ENCODE measurements around the gene SLFN11. TPM values are rescaled to one million over a fixed set of nuclear protein-coding genes. Genes with fewer than 3 reads are reported as not detected.

SLFN11 gene
- total and polyA plus RNA-seq, 9 of the 15 experiments (the other 6 are each of a cell fraction or from before 2014, with no cell fraction given): 0.04 to 0.21 TPM; not detected in 7

DNA sequence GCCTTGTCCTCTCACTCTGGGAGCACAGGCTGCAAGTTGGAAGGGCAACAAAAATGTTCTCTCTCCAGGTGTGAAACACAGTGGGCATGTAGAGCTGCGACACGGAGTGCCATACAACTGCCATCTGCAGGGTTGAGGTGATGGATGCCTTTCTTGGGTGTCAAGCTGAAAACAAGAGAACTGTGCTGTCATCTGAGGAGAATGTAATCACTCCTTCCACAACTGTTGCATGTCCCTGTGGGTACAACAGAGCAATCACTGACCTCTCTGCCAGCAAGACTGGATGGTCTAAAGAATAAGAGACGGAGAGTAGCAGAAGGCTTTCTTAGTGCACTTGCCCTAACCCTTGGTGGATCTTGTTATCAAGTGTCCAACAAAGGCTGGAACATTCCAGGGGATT lies 29.2 kb downstream of the SLFN11 start (continued):
- TF ChIP-seq SP2 (IDR thresholded peaks at IDR 0.05; ENCODE audit: extremely low read depth, low read depth, low read length, poor library complexity, severe bottlenecking): no peak
- TF ChIP-seq, protein P1, sequence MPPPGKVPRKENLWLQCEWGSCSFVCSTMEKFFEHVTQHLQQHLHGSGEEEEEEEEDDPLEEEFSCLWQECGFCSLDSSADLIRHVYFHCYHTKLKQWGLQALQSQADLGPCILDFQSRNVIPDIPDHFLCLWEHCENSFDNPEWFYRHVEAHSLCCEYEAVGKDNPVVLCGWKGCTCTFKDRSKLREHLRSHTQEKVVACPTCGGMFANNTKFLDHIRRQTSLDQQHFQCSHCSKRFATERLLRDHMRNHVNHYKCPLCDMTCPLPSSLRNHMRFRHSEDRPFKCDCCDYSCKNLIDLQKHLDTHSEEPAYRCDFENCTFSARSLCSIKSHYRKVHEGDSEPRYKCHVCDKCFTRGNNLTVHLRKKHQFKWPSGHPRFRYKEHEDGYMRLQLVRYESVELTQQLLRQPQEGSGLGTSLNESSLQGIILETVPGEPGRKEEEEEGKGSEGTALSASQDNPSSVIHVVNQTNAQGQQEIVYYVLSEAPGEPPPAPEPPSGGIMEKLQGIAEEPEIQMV (tag; conservative IDR thresholded peaks at IDR 0.05; ENCODE audit: low read depth): no peak

- H3K9ac ChIP-seq (ENCODE audit: insufficient read depth in 1 of 2, low read depth in 2 of 2, low read length in 2 of 2): no peak overlapping the region
- no TSS peak for BruUV-seq (replicated peaks)
- ATAC-seq (no peak), FAIRE-seq (no peak), DNase-seq (ENCODE audit: extremely low read depth in 1 of 4, low spot score in 3 of 4) (no peak)
- ChIA-PET CTCF (ENCODE audit: low intra/inter-chr PET ratio) (no interaction called here), POLR2A (no interaction called here)
- H3K27me3 ChIP-seq (ENCODE audit: control insufficient read depth in 2 of 2, insufficient read depth in 2 of 2, low read length in 2 of 2): peaks cover 9 to 24% of the 10 kb centered on the region in 2 experiments; a peak in 4 of 5 replicates
- no peaks in the 10 kb centered on the region for H3K36me3 ChIP-seq (ENCODE audit: control insufficient read depth, insufficient read depth, low read length)
- H3K9me3 ChIP-seq (replicated peaks; ENCODE audit: control insufficient read depth, insufficient read depth, low read depth, low read length): no peaks in the 10 kb centered on the region
- no peaks in the 10 kb centered on the region for H3K79me2 ChIP-seq (ENCODE audit: control insufficient read depth, insufficient read depth, low read length)
- H3K4me3 ChIP-seq: no peak overlapping the region
- no peaks in the 10 kb centered on the region for H3K9me1 ChIP-seq (ENCODE audit: control insufficient read depth, insufficient read depth, low read length)
- no peaks in the 10 kb centered on the region for H4K20me1 ChIP-seq (replicated peaks; ENCODE audit: control insufficient read depth, insufficient read depth, low read length)
- H2AFZ ChIP-seq (ENCODE audit: low read depth, low read length): no peak overlapping the region
- no peak overlapping the region for H3K27ac ChIP-seq (ENCODE audit: extremely low read depth, low read depth, low read length)
- H3K4me1 ChIP-seq (replicated peaks in 1 of 2; ENCODE audit: control insufficient read depth in 2 of 2, insufficient read depth in 2 of 2, low read length in 2 of 2): no peaks in the 10 kb centered on the region; a peak in 1 of 5 replicates
- in situ Hi-C loops (cut with MboI): no loop called here
- no peak overlapping the region for H3K4me2 ChIP-seq (ENCODE audit: insufficient read depth, low read length)
- intact Hi-C loops (cut with micrococcal nuclease): no loop called here
- TF ChIP-seq YBX1 (IDR thresholded peaks at IDR 0.05): no peak
- no peak for TF ChIP-seq SAFB (IDR thresholded peaks at IDR 0.05; ENCODE audit: borderline replicate concordance, low read depth, low read length)
- TF ChIP-seq PKNOX1 (IDR thresholded peaks at IDR 0.05): no peak
- TF ChIP-seq, protein P2, sequence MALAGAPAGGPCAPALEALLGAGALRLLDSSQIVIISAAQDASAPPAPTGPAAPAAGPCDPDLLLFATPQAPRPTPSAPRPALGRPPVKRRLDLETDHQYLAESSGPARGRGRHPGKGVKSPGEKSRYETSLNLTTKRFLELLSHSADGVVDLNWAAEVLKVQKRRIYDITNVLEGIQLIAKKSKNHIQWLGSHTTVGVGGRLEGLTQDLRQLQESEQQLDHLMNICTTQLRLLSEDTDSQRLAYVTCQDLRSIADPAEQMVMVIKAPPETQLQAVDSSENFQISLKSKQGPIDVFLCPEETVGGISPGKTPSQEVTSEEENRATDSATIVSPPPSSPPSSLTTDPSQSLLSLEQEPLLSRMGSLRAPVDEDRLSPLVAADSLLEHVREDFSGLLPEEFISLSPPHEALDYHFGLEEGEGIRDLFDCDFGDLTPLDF (CRISPR knock-in tag; IDR thresholded peaks at IDR 0.05): no peak
- no peak for TF ChIP-seq NFRKB (IDR thresholded peaks at IDR 0.05; ENCODE audit: low read depth)
- TF ChIP-seq TCF7 (IDR thresholded peaks at IDR 0.05; ENCODE audit: borderline replicate concordance): no peak
- TF ChIP-seq RFX5 (IDR thresholded peaks at IDR 0.05; ENCODE audit: low read depth, low read length): no peak
- no peak for TF ChIP-seq TCF3 (CRISPR knock-in tag; IDR thresholded peaks at IDR 0.05)
- TF ChIP-seq, protein P3, sequence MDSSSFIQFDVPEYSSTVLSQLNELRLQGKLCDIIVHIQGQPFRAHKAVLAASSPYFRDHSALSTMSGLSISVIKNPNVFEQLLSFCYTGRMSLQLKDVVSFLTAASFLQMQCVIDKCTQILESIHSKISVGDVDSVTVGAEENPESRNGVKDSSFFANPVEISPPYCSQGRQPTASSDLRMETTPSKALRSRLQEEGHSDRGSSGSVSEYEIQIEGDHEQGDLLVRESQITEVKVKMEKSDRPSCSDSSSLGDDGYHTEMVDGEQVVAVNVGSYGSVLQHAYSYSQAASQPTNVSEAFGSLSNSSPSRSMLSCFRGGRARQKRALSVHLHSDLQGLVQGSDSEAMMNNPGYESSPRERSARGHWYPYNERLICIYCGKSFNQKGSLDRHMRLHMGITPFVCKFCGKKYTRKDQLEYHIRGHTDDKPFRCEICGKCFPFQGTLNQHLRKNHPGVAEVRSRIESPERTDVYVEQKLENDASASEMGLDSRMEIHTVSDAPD (CRISPR knock-in tag; IDR thresholded peaks at IDR 0.05): no peak
- TF ChIP-seq CBFA2T3 (IDR thresholded peaks at IDR 0.05): no peak
- no peak for TF ChIP-seq TEAD4 (IDR thresholded peaks at IDR 0.05; ENCODE audit: low read length)
- TF ChIP-seq TEAD4 (CRISPR knock-in tag; IDR thresholded peaks at IDR 0.05; ENCODE audit: borderline replicate concordance): no peak
- no peak for TF ChIP-seq NR1H2 (CRISPR knock-in tag; IDR thresholded peaks at IDR 0.05)
- TF ChIP-seq STAG1 (CRISPR knock-in tag; IDR thresholded peaks at IDR 0.05; ENCODE audit: borderline replicate concordance): no peak
- no peak for TF ChIP-seq RBM34 (IDR thresholded peaks at IDR 0.05; ENCODE audit: borderline replicate concordance, insufficient read depth, low read length)
- TF ChIP-seq ZFP1 (CRISPR knock-in tag; IDR thresholded peaks at IDR 0.05): no peak
- no peak for TF ChIP-seq POLR3G (IDR thresholded peaks at IDR 0.05; ENCODE audit: extremely low read depth, insufficient read length, insufficient replicate concordance)
These were observed 31.1 kb downstream of the SLFN11 start for GRCh38 chr17:35342276-35342675.

Data from K562 (cell line).